OCI-LY3 (cell line): ENCODE data around the gene ATP2B1.

Experiments
- EZH2phosphoT487 ChIP-seq: fragments of 200-600 bp; shearing (Covaris generic); IDR thresholded peaks from 2 replicates; pipeline ENCODE4 v1.6.1; 2018; ENCODE audit warnings: antibody characterized with exemption, mixed run types, low read depth
- TF ChIP-seq, protein P1 (sequence below): fragments of 200-600, 300-600 bp; sonication (generic); IDR thresholded peaks from 2 replicates; pipeline ENCODE4 v1.5.1; 2014; ENCODE audit warnings: antibody characterized with exemption, low read length, low read depth

- TF ChIP-seq, protein P1, sequence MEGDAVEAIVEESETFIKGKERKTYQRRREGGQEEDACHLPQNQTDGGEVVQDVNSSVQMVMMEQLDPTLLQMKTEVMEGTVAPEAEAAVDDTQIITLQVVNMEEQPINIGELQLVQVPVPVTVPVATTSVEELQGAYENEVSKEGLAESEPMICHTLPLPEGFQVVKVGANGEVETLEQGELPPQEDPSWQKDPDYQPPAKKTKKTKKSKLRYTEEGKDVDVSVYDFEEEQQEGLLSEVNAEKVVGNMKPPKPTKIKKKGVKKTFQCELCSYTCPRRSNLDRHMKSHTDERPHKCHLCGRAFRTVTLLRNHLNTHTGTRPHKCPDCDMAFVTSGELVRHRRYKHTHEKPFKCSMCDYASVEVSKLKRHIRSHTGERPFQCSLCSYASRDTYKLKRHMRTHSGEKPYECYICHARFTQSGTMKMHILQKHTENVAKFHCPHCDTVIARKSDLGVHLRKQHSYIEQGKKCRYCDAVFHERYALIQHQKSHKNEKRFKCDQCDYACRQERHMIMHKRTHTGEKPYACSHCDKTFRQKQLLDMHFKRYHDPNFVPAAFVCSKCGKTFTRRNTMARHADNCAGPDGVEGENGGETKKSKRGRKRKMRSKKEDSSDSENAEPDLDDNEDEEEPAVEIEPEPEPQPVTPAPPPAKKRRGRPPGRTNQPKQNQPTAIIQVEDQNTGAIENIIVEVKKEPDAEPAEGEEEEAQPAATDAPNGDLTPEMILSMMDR, result peak; percentile 13; the same call in 1 of the 2 replicates
- no peak for TF ChIP-seq EZH2phosphoT487
These were observed 156.9 kb downstream of the ATP2B1 start for GRCh38 chr12:89551747-89552146.
